ENCODE data around the gene SRSF9.

GRCh38 chr12:120504587-120504986, 35.0 kb upstream of the SRSF9 start:
- TF ChIP-seq CTCF (IDR thresholded peaks at IDR 0.05) (no peak), EZH2 (IDR thresholded peaks at IDR 0.05; ENCODE audit: borderline replicate concordance, insufficient read depth, low read depth, low read length, poor library complexity, severe bottlenecking) (no peak)
